Peyer's patch (tissue), 4 donors: ENCODE results near the gene ZNF420.
"Not testable (repeated sequence)": the region's sequence is repeated elsewhere in the genome, so short reads cannot be mapped to it uniquely, and the experiment has no call there.

Source experiments
- POLR2A ChIP-seq, 2 donors: fragments of 450-650 bp; IDR thresholded peaks; one replicate each; pipeline ENCODE4 v1.5.1; 2017; ENCODE audit warnings: antibody characterized with exemption in 2 of 2, mild to moderate bottlenecking in 2 of 2, moderate library complexity in 2 of 2
- TF ChIP-seq, protein P1 (sequence below), 6 experiments: fragments of 450-650 bp in 4 of 6; fragments of 200-600 bp in 2 of 6; sonication (generic) in 1 of 6; IDR thresholded peaks; one replicate each; pipeline ENCODE4 v1.5.1; 2017 to 2019; ENCODE audit warnings: antibody characterized with exemption in 6 of 6, mild to moderate bottlenecking in 3 of 6, moderate library complexity in 1 of 6

DNA sequence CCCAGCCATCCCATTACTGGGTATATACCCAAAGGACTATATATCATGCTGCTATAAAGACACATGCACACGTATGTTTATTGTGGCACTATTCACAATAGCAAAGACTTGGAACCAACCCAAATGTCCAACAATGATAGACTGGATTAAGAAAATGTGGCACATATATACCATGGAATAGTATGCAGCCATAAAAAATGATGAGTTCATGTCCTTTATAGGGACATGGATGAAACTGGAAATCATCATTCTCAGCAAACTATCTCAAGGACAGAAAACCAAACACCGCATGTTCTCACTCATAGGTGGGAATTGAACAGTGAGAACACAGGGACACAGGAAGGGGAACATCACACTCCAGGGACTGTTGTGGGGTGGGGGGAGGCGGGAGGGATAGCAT is 43.9 kb downstream of the ZNF420 start:
- TF ChIP-seq, protein P1, sequence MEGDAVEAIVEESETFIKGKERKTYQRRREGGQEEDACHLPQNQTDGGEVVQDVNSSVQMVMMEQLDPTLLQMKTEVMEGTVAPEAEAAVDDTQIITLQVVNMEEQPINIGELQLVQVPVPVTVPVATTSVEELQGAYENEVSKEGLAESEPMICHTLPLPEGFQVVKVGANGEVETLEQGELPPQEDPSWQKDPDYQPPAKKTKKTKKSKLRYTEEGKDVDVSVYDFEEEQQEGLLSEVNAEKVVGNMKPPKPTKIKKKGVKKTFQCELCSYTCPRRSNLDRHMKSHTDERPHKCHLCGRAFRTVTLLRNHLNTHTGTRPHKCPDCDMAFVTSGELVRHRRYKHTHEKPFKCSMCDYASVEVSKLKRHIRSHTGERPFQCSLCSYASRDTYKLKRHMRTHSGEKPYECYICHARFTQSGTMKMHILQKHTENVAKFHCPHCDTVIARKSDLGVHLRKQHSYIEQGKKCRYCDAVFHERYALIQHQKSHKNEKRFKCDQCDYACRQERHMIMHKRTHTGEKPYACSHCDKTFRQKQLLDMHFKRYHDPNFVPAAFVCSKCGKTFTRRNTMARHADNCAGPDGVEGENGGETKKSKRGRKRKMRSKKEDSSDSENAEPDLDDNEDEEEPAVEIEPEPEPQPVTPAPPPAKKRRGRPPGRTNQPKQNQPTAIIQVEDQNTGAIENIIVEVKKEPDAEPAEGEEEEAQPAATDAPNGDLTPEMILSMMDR (IDR thresholded peaks at IDR 0.05): not testable (repeated sequence)
- not testable (repeated sequence) for TF ChIP-seq POLR2A (IDR thresholded peaks at IDR 0.05)
